ENCODE results near the gene NRXN3.
"Not testable (repeated sequence)": the region's sequence is repeated elsewhere in the genome, so short reads cannot be mapped to it uniquely, and the experiment has no call there.

Gene NRXN3

GRCh38 chr14:78997811-78998210 lies 827.6 kb downstream of the NRXN3 start:
- DNase-seq (ENCODE audit: low read depth in 2 of 2), result no peak

- no peak for DNase-seq (ENCODE audit: low read depth in 2 of 2)
These were observed 839.1 kb downstream of the NRXN3 start for GRCh38 chr14:79009286-79009685.

GRCh38 chr14:79011091-79011919 lies 841.1 kb downstream of the NRXN3 start:
- DNase-seq (ENCODE audit: low read depth in 2 of 2), result no peak

GRCh38 chr14:79011920-79012204 lies 841.7 kb downstream of the NRXN3 start:
- DNase-seq (ENCODE audit: low read depth in 2 of 2), result no peak

GRCh38 chr14:79016828-79017505 lies 846.8 kb downstream of the NRXN3 start:
- no peak for DNase-seq (ENCODE audit: low read depth in 2 of 2)

- DNase-seq (ENCODE audit: low read depth in 2 of 2), result no peak
These were observed 847.4 kb downstream of the NRXN3 start for GRCh38 chr14:79017561-79017960.

- no peak for DNase-seq (ENCODE audit: low read depth in 2 of 2)
These were observed 848.7 kb downstream of the NRXN3 start for GRCh38 chr14:79018836-79019235.

GRCh38 chr14:79019898-79020297 lies 849.7 kb downstream of the NRXN3 start:
- not testable (repeated sequence) for DNase-seq (ENCODE audit: low read depth in 2 of 2)

- DNase-seq (ENCODE audit: low read depth in 2 of 2), result no peak
These were observed 851.6 kb downstream of the NRXN3 start for GRCh38 chr14:79021766-79022165.

- no peak for DNase-seq (ENCODE audit: low read depth in 2 of 2)
These were observed 857.0 kb downstream of the NRXN3 start for GRCh38 chr14:79027138-79027537.

GRCh38 chr14:79028281-79028680 lies 858.1 kb downstream of the NRXN3 start:
- no peak for DNase-seq (ENCODE audit: low read depth in 2 of 2)

- DNase-seq (ENCODE audit: low read depth in 2 of 2), result no peak
These were observed 866.3 kb downstream of the NRXN3 start for GRCh38 chr14:79036441-79036840.

GRCh38 chr14:79037106-79037505 lies 866.9 kb downstream of the NRXN3 start:
- DNase-seq (ENCODE audit: low read depth in 2 of 2), result no peak

GRCh38 chr14:79037593-79037992 lies 867.4 kb downstream of the NRXN3 start:
- no peak for DNase-seq (ENCODE audit: low read depth in 2 of 2)

- no peak for DNase-seq (ENCODE audit: low read depth in 2 of 2)
These were observed 870.6 kb downstream of the NRXN3 start for GRCh38 chr14:79040790-79041189.

- DNase-seq (ENCODE audit: low read depth in 2 of 2), result no peak
These were observed 873.2 kb downstream of the NRXN3 start for GRCh38 chr14:79043194-79043889.

- DNase-seq (ENCODE audit: low read depth in 2 of 2), result no peak
These were observed 874.9 kb downstream of the NRXN3 start for GRCh38 chr14:79044894-79045624.

GRCh38 chr14:79050787-79051727 lies 880.9 kb downstream of the NRXN3 start:
- DNase-seq (ENCODE audit: low read depth in 2 of 2), result no peak

- no peak for DNase-seq (ENCODE audit: low read depth in 2 of 2)
These were observed 881.6 kb downstream of the NRXN3 start for GRCh38 chr14:79051742-79052141.

GRCh38 chr14:79056879-79057278 lies 886.7 kb downstream of the NRXN3 start:
- no peak for DNase-seq (ENCODE audit: low read depth in 2 of 2)

GRCh38 chr14:79057333-79057732 lies 887.2 kb downstream of the NRXN3 start:
- no peak for DNase-seq (ENCODE audit: low read depth in 2 of 2)
